Activated CD8-positive, alpha-beta memory T cell treated with anti-CD3 and anti-CD28 coated beads for 1 hour (primary cell): ENCODE data around the gene SRGAP1.

Experiments used
- DNase-seq, 2 donors: peaks; one replicate each; pipeline ENCODE4 v3.0.0-alpha.2; 2020; ENCODE audit warnings: low read depth in 1 of 2; ENCODE audit errors: extremely low read depth in 1 of 2

The SRGAP1 gene

DNA sequence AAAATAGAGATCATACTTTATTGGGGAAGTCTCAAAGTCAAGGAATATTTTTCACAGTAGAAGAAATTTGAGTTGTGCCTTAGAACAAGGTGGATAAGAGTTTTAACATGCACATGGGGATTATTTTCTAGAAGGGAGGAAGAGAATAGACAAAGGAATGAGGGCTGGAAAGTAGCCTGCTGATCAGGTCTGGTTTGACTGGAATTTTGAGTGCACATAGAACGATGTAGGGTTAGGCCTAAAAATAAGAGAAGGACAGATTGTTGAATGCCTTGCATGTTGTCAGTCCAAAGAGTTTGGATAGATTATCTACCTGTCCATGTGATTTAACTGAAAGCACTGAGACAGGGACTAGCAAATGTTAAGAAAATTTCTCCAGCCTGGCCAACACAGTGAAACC, 87.2 kb downstream of the SRGAP1 start:
- no peak for DNase-seq

DNA sequence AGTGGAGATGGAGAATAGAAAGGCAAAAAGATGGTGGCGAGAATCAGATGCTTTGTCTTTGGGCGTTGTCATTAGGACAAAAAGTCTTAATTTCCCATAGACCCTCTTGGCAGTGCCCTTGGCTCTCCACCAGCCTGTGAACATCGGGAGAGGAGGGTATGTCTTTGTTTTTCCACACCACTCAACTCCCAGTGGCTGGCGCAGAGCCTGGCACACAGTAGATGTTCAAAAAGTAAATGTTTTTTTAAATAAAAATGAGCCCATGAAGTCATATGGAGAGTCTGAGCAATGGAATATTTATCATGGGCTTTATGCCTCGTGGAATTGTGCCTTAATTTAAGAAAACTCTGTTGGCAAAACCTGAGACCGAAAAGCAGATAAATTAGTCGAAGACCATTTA, 90.4 kb downstream of the SRGAP1 start:
- DNase-seq: no peak

- DNase-seq: no peak
These were observed 90.9 kb downstream of the SRGAP1 start for GRCh38 chr12:63935361-63935760.

DNA sequence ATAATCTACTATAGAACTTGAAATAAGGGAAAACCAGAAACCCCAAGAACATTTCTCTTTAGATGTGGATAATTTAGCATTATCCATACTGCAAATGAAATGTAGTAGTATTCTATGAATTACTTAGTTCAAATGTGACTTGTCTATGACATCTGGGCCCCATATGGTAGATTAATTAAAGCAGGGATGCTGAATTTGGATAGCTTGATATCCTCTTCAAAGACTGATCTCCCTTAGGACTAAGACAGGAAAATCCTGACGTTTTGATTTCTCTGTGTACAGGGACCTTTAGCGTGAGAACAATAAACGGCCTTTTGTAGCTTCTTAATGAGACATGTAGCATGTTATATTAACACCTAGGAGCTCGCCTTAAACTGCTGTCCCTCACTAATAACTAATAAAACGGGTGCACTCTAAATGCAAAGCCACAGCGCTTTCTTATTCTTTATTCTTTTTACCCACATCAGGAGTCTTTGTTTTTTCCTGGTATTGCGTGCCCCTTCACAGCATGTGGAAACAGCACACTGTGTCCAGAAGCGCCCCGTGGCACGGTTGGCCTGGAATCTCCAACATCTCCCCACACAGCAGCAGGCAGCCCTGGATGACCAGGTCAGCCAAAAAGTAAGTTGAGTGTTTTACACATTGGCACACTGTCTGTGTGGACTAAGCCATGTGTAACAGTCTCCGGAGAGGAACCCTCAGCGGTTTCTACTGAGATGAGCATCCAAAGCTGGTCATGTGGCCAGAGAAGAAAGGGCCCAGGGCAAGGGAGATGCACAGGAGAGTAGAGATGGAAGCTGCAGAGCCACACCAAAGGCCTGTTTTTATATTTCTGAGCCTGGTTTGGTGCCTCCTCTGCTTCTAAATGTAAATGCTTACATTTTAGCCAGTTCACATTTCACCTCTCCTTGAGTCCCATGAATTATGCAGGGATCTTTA, 93.1 kb downstream of the SRGAP1 start:
- no peak for DNase-seq

DNA sequence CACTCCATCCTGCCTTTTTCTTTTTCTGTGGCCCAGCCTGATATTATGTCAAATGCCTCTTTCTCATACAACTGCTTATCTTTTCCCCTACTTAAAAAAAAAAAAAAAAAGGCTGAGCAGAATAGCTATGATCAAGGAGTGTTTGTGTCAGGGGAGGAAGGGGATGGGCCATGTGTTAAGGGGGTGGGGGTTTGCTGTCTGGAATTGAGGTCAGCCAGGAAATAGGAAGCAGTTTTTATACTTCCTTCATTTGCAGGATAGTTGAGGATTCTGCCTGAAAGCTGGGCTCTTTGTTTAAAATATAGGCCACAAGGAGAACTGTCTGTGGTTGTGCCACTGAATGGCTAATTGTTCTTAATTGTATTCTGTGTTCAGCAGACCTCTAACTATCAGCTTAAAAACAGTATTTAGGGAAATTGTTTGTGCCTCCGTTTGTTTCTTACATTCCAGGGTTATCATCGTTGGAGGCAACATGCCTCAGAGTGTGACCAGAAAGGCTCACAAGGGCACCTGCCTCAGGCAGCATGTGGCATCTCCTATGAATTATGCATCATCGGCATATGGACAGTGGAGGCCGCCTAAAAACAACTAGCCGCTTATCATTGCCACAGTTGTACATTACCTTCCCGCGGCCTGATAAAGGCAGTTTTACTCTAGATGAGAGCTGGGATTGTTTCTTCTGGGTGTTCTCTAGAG, 96.0 kb downstream of the SRGAP1 start:
- no peak for DNase-seq

- DNase-seq: no peak
These were observed 96.8 kb downstream of the SRGAP1 start for GRCh38 chr12:63941166-63941800.

DNA sequence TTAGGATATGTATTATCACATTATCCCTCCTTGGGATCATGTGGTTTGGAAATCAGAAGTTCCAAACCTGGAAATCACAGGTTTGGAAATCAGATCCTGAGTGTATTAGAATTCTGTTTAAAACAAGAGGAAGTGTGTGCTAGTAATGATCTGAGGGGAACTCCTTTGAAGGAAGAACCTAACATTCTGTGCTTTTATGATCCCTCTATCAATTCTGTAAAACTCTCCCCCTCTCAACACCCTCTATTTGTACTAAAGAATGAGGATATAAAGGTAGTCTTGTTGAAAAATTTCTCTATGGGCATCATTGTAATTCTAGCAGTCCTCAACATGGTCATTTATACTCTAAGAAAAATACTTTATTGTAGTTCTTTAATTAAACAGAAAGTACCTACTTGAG, 97.4 kb downstream of the SRGAP1 start:
- no peak for DNase-seq

GRCh38 chr12:63942464-63943241, 98.2 kb downstream of the SRGAP1 start:
- DNase-seq: no peak

DNA sequence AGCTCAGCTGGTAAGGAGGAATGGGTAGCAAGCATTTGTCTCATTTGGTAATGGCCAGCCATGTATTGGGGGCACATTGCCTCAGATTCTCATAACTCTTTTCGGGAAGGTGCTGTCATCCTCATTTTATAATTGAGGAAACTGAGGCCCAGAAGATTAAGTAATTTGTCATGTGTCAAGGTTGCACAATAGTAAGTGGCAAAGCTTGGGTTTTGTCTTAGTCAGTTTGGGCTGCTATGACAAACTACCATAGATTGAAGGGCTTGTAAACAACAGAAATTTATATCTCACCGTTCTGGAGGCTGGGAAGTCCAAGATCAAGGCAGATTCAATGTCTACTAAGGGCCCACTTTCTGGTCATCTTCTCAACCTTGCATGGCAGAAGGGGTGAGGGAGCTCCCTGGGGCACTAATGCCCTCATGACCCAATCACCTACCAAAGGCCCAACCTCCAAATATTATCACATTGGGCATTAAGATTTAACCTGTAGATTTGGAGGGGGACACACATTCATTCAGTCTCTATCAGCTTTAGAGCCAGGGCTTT, 99.6 kb downstream of the SRGAP1 start:
- no peak for DNase-seq

GRCh38 chr12:63944586-63945228, 100.2 kb downstream of the SRGAP1 start:
- no peak for DNase-seq

DNA sequence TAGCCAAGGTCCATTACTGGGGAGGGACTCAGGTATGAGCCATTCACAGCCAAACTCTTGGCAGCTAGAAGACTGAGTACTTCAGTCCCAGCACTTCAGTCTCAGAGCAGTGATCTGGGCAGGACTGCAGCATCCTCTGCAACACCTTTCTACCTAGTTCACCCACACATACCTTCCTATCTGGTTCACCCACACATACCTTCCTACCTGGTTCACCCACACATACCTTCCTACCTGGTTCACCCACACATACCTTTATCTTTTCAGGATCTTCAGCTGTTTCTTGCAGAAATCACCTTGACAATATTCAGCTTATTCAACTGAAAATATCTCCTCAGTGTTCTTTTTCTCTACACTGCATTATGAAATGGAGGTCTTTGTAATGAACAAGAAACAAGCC, 101.3 kb downstream of the SRGAP1 start:
- DNase-seq: no peak

DNA sequence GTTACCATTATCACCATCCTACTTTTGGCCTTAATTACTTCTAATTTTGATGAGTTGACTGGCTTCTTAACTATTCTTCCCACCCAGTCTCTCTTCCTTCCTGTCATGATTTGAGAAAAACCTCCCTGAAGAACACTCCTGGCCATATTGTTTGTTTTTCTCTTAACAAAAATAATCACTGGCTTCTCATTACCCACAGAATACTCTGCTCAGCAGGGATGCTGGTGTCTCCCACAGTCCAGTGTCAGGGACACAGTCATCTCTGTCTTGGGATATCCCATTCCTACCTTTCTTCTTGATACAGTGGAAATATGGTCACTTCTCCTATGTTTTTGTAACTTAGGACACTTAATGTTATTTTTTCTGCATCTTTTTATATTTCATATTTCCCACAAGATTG, 103.7 kb downstream of the SRGAP1 start:
- no peak for DNase-seq

- no peak for DNase-seq
These were observed 105.4 kb downstream of the SRGAP1 start for GRCh38 chr12:63949902-63950301.

- DNase-seq: no peak
These were observed 108.5 kb downstream of the SRGAP1 start for GRCh38 chr12:63952995-63953394.

DNA sequence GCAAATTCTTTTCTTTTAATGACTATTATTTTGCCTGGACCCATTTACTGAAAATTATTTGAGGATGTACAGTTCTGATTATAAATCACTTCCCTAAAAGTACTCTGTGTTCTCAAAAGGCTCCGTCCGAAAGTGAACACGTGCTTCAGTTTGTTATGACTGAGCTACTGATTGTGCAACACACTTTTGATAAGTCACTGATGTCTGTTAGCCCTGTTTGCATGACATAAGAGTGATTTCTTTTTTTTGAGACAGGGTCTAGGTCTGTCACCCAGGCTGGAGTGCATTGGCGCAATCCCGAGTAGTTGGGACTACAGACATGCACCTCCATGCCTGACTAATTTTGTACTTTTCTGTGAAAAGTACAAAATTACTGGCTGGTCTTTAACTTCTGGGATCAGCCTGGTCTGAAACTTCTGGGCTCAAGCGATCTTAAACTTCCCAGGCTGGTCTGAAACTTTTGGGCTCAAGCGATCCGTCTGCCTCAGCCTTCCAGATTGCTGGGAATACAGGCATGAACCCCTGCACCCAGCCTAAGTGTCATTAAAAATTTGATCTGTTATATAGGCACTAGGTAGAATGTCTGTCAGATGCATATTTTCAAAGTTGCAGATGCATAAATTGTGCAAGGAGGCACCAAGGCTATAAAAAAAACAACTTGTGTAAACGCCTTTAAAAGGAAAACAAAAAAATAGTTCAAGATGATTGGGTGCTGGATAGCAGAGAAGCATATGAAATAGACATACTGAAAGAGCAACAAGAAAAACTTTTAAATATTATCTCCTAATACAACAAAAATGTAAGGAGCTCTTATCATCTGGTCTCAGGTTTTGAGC, 111.5 kb downstream of the SRGAP1 start:
- no peak for DNase-seq

GRCh38 chr12:63957496-63957895, 113.0 kb downstream of the SRGAP1 start:
- no peak for DNase-seq

DNA sequence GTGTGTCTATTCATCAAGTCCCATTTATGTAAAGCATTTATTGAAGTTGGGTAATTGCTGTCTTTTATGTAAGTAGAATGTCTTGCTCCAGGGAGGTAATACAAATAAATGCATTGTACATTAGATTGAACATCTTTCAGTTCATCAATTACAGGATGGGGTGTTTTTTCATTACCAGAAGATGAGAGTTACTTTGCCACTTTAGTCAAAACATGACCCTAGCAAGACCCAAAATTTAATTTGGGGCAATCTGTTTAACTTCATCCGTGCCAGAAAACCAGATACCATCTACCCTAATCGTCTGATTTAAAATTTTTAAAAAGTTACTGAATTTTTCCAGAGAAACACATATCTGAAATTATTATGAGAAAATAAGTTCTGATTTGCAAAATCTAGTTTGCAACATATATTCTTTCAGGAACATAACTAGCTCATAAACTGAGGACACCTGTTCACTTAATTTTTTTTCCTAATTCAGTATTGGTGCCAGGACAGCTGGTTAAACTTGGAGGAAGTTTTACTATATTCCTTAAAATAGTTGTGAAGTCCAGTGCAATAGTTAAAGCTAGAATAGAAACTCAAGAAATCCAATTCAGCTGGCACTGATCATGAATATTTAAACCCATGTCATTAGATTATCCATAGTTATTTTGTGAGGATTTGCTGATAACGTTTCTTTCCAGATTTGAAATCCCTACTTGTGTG, 114.5 kb downstream of the SRGAP1 start:
- DNase-seq: no peak

- no peak for DNase-seq
These were observed 116.5 kb downstream of the SRGAP1 start for GRCh38 chr12:63961048-63961447.

GRCh38 chr12:63961543-63961942, 117.0 kb downstream of the SRGAP1 start:
- no peak for DNase-seq
